Stimulated activated naive CD4-positive, alpha-beta T cell treated with Interleukin-2 at 50 U/mL for 16 hours (primary cell): Measurements from ENCODE around the gene LGR6.

Experiments
- DNase-seq: peaks from one replicate; lab custom pipeline; 2025; lab: John Stamatoyannopoulos, UW

LGR6 gene

GRCh38 chr1:202291961-202292712 lies 98.5 kb downstream of the LGR6 start:
- DNase-seq, result no peak

GRCh38 chr1:202292773-202293172 lies 99.2 kb downstream of the LGR6 start:
- no peak for DNase-seq

GRCh38 chr1:202293569-202293968 lies 100.0 kb downstream of the LGR6 start:
- no peak for DNase-seq

GRCh38 chr1:202302166-202302565 lies 108.6 kb downstream of the LGR6 start:
- no peak for DNase-seq

DNA sequence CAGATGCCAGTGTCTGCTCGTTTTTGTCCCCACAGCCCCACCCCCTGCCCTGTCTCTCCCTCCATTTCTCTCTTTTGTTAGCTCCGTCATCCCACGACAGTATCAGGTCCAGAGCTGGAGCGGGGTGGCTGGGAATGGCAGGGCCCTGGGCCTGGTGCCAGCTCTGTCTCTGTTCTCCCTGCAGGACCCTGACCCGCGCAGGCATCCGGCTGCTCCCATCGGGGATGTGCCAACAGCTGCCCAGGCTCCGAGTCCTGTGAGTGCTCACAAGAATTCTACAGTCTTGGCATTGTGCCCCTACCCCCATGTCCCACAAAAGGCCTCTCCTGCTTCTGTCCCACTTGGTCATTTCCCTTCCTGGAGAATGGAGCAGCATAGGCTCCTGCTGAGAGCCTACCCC lies 110.8 kb downstream of the LGR6 start:
- no peak for DNase-seq

GRCh38 chr1:202305168-202305567 lies 111.6 kb downstream of the LGR6 start:
- DNase-seq, result no peak

GRCh38 chr1:202306535-202307345 lies 113.1 kb downstream of the LGR6 start:
- DNase-seq, result no peak

GRCh38 chr1:202310071-202310725 lies 116.6 kb downstream of the LGR6 start:
- DNase-seq, result no peak

DNA sequence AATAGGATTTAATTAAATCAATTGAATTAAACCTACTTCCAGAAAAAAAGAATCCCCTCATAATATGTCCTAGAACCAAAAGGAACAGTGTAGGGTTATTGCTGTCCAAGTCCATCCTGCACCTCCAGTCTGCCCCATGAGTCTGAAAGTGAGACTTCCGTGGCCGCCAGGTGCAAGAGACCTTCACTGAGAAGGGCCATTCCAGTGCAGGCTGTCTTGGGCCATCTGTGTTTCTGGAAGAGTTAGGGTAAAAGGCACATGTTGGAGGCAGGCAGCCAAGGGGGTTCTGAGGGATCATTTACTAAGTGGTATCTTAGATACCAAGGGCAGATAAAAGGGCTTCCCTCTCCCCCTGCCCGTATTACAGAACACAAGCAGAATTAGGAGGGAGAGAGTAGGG lies 117.1 kb downstream of the LGR6 start:
- no peak for DNase-seq

- no peak for DNase-seq
Observed at GRCh38 chr1:202311875-202312635, 118.5 kb downstream of the LGR6 start.

DNA sequence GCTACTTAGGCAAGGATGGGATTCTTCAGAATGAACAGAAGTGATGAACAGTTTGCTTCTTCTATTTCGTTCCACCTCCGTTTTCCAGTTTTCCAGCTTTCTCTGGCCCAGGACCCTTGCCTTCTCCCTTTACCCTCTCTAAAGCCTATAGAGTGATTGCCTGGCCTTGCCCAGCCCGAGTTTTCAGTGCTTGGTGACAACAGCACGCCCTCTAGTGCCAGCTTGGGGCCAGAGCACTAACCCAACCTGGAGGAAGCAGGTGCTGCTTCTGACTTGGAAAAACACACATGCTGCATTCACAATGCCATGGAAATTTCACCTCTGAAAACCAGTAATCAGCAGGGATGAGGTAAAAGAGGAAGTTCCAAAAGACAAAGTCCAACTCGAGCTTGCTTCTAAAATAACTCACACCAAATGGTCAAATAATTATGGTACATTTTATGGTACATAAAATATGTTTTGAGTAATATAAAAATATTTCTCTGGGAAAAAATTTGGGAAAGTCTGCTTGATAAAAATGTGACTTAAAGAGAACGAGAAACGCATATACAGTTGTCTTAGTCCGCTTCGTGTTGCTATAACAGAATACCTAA lies 122.1 kb downstream of the LGR6 start:
- DNase-seq, result peak; percentile 63

DNA sequence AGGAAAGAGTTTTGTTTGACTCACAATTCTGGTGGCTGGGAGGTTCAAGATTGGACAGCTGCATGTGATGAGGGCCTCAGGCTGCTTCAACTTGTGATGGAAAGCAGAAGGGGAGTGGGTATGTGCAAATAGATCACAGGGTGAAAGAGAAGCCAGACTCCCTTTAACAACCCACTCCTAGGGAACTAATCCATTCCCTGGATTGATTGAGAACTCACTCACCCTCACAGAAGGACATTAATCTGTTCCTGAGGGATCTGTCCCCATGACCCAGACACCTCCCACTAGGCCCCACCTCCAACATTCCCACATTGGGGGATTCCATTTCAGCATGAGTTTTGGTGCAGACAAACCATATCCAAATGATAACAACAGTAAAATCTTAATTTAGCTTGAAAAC lies 122.6 kb downstream of the LGR6 start:
- no peak for DNase-seq

GRCh38 chr1:202317941-202318925 lies 124.6 kb downstream of the LGR6 start:
- no peak for DNase-seq

DNA sequence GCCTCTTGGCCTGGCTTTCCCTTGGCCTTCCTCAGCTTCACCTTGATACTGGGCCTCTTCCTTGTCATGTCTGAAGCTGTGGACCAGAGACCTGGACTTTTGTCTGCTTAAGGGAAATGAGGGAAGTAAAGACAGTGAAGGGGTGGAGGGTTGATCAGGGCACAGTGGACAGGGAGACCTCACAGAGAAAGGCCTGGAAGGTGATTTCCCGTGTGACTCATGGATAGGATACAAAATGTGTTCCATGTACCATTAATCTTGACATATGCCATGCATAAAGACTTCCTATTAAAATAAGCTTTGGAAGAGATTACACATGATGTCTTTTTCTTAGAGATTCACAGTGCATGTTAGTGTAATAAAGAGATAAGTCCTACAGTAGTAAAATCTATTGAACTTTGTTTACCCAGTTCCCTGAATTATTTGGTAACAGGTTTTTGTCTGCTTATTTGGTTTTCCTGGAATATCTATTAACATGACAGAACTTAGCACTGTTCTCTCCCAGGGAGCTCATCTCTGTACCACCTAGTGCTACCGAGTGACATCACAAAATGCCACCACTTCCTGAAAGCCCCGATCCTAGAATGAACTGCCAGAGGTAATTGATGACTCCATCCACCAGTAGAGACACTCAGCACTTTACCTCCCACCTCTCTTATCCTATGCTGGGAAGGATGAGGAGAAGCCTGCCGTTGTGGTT lies 125.9 kb downstream of the LGR6 start:
- DNase-seq, result no peak

GRCh38 chr1:202320081-202320405 lies 126.4 kb downstream of the LGR6 start:
- DNase-seq, result no peak

DNA sequence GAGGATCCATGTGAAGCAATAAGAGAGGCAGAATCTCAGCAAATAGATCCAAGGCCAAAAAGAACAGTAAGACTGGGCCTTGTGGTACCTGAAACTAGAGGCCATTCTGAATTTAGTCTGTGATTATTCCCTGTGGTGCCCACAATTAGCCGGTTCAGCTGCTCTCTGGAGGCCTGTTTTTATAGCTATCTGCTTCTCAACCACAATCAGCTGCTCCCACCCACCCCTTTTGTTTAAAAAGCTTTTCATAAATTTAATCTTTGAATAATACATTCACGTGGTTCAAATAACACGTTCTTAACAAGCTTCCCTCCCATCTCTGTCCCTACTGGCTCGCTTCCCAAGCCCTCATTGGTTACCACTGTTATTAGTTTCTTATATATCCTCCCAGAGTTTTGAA lies 130.1 kb downstream of the LGR6 start:
- no peak for DNase-seq

DNA sequence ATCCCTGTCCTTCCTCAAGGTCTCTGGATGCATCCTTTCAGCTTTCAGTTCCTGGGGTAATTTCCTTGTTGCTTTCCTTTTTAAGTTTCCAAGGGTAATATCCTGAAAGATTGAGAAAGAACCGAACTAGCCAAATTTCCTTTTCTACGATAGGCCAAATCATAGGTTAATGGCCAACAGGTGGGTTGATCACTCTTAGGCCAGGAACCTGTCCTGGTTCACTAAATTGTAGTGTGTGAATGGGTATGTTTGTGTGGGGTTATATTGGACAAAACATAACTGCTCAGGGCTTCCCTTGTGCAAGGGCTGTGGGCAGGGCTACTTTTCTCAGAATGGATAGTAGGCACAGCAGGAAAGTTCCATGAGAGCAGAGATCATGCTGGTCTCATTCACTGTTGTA lies 131.0 kb downstream of the LGR6 start:
- DNase-seq, result no peak

DNA sequence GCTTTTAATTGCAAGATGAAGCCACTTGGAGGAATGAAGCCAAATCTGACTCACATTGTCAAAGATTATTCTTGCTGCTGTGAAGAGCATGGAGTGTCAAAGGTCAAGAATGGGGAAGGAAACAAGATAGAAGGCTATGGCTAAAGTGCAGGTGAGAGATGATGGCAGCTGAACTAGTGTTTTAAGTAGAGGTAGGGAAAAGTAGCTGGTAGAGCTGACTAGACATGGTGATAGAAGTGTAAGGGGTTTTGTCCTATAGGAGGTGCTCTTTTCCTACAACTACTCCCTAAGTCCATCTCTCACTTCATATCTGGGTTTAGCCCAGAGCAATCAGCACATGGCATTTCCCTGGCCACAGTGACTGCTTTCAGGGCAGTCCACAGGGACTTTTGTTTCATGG lies 136.3 kb downstream of the LGR6 start:
- DNase-seq, result no peak

DNA sequence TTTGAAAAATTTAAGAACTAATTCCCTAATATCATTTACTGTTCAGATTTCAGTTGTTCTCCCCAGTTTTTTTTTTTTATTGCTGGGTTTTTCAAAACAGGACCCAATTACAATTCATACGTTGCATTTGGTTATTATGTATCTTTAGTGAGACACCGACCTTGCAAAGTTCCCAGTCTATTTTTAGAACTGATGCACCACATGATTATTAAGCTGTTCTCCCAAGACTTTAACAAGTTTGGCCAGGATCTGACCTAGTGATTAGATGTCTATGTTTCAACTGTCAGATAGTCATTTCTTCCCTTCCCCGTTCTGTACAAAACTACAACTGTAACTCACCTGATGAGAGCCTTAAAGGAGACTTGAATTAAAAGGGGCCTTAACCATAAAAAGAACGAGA lies 140.3 kb downstream of the LGR6 start:
- no peak for DNase-seq
